ENCODE results near the gene RASSF5.

The RASSF5 gene

GRCh38 chr1:206497774-206498173, 9.6 kb upstream of the RASSF5 start:
- DNase-seq (ENCODE audit: low read depth), result no peak

DNA sequence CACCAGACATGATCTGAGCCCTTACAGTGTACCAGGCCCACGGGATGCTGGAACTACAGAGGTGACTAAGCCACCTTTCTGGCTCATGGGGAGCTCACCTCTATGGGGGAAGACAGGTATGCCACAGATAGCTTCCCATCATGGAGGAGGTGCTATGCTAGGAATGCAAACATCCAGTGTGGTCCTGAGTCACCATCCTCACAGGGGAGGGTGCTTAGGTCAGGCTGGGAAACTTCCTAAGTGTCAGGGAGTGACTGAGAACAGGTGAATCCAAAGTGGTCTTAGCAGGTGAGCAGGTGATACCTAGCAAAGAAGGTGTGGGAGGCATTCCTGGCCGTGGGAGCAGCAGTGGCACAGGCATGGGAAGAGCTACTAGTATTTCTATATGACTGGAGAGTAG, 8.6 kb upstream of the RASSF5 start:
- no peak for DNase-seq (ENCODE audit: low read depth)

- no peak for DNase-seq (ENCODE audit: low read depth)
Observed at GRCh38 chr1:206500046-206500445, 7.3 kb upstream of the RASSF5 start.

DNA sequence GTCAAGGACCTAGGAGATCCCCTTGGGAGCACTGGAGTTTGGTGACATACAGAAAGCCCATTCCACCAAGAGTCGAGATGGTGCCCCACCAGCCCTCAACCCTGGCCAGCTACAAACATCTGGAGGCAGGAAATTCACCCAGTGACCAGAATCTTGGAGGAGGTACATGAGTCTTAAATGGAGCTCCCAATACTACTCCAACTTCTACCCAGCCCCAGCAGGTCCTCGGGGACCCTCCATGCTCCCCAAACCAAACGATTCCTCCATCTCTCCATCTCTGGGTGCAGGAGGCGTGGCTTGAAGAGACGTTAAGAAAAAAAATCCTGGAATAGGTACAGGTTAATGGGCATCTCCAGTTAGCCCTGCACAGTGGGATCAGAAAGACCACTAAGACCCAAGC, 5.5 kb upstream of the RASSF5 start:
- DNase-seq (ENCODE audit: low read depth), result no peak

GRCh38 chr1:206502403-206502802, 4.9 kb upstream of the RASSF5 start:
- no peak for DNase-seq (ENCODE audit: low read depth)

GRCh38 chr1:206502812-206503211, 4.5 kb upstream of the RASSF5 start:
- DNase-seq (ENCODE audit: low read depth), result no peak

- DNase-seq (ENCODE audit: low read depth), result no peak
Observed at GRCh38 chr1:206503591-206504362, 3.6 kb upstream of the RASSF5 start.

- no peak for DNase-seq (ENCODE audit: low read depth)
Observed at GRCh38 chr1:206504363-206504713, 3.0 kb upstream of the RASSF5 start.

DNA sequence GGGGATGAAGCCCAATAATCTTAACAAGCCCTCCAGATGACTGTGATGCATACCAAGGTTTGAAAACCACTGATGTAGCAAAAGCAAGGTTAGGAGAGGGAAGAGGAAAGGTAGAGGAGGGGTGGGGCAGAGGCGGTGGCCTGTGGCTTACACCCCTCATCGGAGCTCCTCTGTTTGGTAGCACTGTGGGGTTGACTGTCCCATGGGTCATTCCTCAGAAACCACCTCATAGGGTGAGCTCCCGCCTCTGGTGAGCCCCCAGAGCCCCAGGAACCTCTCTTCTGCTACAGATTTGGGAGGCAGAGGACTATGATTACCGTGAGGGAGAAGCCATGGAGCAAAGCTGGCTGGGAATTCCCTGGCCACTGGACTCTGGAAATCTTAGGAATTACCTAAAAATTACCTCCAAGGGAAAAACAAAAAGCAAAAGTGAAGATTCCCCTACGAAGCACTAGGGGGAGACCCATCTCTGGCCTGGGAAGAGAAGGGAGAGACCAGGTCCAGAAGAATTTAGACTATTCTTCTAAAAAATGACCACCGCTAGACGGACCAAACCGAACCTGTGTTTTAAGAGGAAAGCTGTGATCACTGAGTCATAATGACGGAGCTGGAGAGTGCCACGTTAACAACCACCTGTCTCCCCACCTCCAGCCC, 1.5 kb upstream of the RASSF5 start:
- no peak for DNase-seq (ENCODE audit: low read depth)

- DNase-seq (ENCODE audit: low read depth), result no peak
Observed at GRCh38 chr1:206506405-206507283, 687 bp upstream of the RASSF5 start.

GRCh38 chr1:206508130-206508889, 979 bp downstream of the RASSF5 start:
- DNase-seq (ENCODE audit: low read depth), result no peak

DNA sequence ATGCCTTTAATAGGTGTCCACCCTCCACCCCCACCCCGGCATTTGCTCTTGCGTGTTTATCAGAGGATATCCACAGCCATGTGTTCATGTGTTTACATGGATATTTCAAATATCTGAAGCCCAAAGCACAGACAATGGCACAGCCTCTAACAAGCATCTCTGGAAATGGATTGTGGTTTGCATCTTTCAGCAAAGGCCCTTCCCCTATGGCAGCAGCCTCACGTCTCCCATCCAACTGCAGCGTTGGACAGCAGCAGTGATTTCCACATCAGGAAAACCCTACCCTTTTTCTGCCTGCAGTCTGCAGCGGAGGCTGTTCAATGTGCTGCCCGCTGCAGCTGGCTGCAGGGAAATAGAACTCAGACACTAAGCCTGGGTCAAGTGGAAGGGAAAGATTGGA, 1.6 kb downstream of the RASSF5 start:
- DNase-seq (ENCODE audit: low read depth), result no peak

GRCh38 chr1:206509612-206510257, 2.4 kb downstream of the RASSF5 start:
- DNase-seq (ENCODE audit: low read depth), result no peak

DNA sequence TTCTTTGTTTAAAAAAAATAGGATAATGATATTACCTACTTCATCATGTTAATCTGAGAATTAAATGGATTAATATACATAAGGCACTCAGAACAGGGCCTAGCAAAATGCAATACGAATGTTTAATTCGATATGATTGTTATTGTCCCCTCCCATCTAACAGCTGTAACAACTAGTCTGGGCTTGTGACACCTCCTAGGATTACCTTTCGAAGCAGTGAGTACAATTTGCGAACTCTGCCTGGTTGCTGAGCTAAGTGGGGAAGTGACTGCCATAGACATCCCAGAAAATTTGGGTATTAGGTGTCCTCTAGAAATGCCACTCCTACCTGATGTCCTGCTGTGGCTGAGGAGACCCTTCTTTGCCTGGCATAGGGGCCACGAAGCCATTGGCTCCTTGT, 3.0 kb downstream of the RASSF5 start:
- DNase-seq (ENCODE audit: low read depth), result no peak

DNA sequence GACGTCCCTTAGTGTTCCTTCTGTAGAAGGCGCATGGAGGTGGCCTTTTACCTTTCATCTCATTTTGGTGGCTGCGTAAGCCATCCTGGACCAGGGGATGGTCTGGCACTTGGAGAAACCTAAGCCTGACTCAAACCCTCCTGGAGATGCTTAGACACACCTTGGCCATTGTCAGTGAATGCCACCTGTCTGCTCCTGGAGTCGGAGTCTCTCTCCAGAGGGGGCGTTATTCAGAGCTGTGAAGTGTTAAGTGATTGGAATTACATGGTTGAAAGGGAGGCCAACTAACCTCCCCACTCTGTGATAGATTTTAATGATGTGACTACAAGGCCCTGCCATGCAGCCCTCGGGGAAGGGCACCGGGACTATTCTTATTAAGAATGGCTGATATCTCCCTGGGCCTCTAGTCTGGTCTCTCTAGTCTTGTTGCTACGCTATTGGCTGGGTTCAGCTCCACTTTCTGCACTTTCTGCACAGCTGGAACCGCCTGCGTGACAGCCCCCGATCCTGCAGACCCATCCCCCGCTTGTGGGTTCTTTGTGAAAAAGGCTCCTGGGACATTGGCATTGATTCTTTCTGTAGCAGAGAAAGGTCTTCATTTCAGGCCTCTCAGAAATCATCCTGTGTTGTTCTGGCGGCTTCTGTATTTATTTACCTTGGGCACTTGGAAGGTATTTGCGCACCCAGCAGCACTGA, 4.2 kb downstream of the RASSF5 start:
- no peak for DNase-seq (ENCODE audit: low read depth)

DNA sequence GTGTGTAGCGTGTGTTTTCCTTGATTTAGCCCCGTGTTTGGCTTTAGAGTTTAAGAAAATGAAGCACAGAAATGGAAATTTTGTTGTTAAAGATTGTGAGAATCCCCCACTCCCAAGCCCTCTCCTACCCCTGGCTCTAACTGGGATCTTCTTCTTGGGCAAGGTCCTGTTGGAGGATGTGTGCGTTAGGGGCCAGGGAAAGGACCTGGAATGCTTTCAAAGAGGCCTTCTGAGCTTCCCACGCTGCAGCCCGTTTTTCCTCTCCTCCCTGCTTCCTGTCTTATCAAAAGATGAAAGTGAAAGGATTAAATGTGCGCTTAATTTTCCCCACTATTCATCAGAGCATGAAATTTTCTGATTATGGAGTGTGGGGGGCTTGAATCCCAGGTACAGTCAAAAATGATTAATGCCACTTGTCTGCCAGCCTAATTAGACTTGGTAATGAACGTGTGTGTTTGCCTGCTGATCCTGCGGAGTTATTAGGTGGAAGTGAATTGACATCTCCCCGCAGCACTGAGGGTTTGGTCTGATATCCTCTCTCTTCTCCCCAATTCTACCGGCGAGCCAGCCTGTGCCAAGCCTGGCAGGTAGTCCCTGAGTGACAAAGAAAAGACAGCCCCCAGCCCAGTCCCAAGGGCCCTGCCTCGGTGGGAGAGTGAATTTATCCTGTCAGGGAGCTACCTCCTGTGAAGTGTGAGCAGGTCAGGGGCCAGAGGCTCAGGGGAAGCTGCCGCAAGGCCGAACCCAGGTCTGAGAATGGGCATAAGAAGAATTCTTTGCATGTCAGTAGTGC, 4.9 kb downstream of the RASSF5 start:
- DNase-seq (ENCODE audit: low read depth), result no peak

GRCh38 chr1:206512851-206513180, 5.5 kb downstream of the RASSF5 start:
- DNase-seq (ENCODE audit: low read depth), result no peak

- no peak for DNase-seq (ENCODE audit: low read depth)
Observed at GRCh38 chr1:206513312-206514111, 6.2 kb downstream of the RASSF5 start.

DNA sequence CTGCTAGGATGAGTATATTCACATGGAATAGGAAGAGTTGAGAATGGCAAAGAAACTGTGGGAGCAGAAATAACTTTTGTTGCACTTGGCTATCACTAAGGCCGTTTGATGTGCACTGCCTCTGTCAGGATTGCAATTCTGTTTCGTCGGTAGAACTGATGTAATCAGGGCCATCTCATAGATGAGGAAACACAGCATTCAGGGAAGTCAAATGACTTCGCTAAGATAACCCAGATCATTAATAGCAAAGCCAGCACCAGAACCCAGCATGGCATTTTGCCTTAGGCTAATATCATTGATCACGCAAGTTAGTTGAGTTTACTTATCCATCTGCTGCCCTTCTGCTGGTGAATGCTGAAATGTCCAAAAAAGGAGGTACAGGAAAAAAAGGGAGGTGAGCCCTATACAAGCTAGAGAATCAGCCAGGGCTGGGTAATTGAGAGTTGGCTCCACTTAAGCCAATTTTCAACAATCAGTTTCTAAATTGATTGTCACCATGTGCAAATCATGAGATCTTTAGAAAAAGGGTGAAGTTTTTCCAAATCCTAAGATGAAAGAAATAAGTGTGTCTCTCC, 7.6 kb downstream of the RASSF5 start:
- no peak for DNase-seq (ENCODE audit: low read depth)

Data from T follicular helper cell (primary cell).